ENCODE data around the gene STAT2.

DNA sequence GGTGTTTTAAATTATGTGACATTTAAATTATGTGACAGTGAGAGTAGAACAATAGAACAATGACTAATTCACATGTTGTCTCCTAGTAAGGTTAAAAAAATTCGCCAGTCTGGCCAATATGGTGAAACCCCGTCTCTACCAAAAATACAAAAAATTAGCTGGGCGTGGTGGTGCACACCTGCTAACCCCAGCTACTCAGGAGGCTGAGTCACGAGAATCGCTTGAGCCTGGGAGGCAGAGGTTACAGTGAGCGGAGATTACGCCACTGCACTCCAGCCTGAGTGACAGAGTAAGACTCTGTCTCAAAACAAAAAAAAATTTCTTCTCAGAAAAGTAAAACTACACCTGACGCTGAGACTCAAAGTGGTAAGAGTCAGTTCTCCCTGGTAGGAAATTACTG is 62.5 kb downstream of the STAT2 start:
- TF ChIP-seq, protein P1, sequence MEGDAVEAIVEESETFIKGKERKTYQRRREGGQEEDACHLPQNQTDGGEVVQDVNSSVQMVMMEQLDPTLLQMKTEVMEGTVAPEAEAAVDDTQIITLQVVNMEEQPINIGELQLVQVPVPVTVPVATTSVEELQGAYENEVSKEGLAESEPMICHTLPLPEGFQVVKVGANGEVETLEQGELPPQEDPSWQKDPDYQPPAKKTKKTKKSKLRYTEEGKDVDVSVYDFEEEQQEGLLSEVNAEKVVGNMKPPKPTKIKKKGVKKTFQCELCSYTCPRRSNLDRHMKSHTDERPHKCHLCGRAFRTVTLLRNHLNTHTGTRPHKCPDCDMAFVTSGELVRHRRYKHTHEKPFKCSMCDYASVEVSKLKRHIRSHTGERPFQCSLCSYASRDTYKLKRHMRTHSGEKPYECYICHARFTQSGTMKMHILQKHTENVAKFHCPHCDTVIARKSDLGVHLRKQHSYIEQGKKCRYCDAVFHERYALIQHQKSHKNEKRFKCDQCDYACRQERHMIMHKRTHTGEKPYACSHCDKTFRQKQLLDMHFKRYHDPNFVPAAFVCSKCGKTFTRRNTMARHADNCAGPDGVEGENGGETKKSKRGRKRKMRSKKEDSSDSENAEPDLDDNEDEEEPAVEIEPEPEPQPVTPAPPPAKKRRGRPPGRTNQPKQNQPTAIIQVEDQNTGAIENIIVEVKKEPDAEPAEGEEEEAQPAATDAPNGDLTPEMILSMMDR (conservative IDR thresholded peaks at IDR 0.05): no peak
- no peak for TF ChIP-seq ZFX (IDR thresholded peaks at IDR 0.05)

Data from C4-2B (cell line).